GM19395 (cell line): Measurements from ENCODE around the gene ANKRD23.

Source experiments
- ATAC-seq: cut with Tn5 transposase; IDR thresholded peaks from one replicate; pipeline ENCODE4 v1.9.1; 2021; ENCODE audit warnings: mild to moderate bottlenecking, moderate library complexity; ENCODE audit not compliant: unreplicated experiment

The ANKRD23 gene

GRCh38 chr2:96877631-96878092, 33.8 kb upstream of the ANKRD23 start:
- no peak for ATAC-seq

GRCh38 chr2:96877042-96877451, 33.2 kb upstream of the ANKRD23 start:
- ATAC-seq, result no peak

GRCh38 chr2:96876269-96877041, 32.6 kb upstream of the ANKRD23 start:
- ATAC-seq, result no peak

GRCh38 chr2:96875498-96876268, 31.9 kb upstream of the ANKRD23 start:
- ATAC-seq, result no peak

- ATAC-seq, result peak; percentile 51
Observed at GRCh38 chr2:96874198-96874831, 30.5 kb upstream of the ANKRD23 start.

- no peak for ATAC-seq
Observed at GRCh38 chr2:96873651-96874096, 29.9 kb upstream of the ANKRD23 start.

- no peak for ATAC-seq
Observed at GRCh38 chr2:96872591-96873349, 28.9 kb upstream of the ANKRD23 start.

GRCh38 chr2:96870626-96871255, 26.9 kb upstream of the ANKRD23 start:
- no peak for ATAC-seq

GRCh38 chr2:96869822-96870625, 26.2 kb upstream of the ANKRD23 start, which contains the start of gene SEMA4C:
Gene SEMA4C, minus strand, starts transcription at chr2:96870080. Its CDS starts 2,194 bp downstream, at chr2:96867886.
- ATAC-seq, result no peak

- no peak for ATAC-seq
Observed at GRCh38 chr2:96869281-96869821, 25.5 kb upstream of the ANKRD23 start.

- peak; percentile 56 for ATAC-seq
Observed at GRCh38 chr2:96868555-96869280, 24.9 kb upstream of the ANKRD23 start.

- ATAC-seq, result peak; percentile 23
Observed at GRCh38 chr2:96867756-96868554, 24.1 kb upstream of the ANKRD23 start.

- ATAC-seq, result no peak
Observed at GRCh38 chr2:96866986-96867755, 23.4 kb upstream of the ANKRD23 start.

GRCh38 chr2:96866586-96866985, 22.8 kb upstream of the ANKRD23 start:
- ATAC-seq, result no peak

GRCh38 chr2:96866149-96866548, 22.3 kb upstream of the ANKRD23 start:
- no peak for ATAC-seq

GRCh38 chr2:96865654-96866053, 21.8 kb upstream of the ANKRD23 start:
- ATAC-seq, result no peak
